Smooth muscle cell (in vitro differentiated cells): ENCODE data around the gene RAPGEF5. TPM values are rescaled to one million over a fixed set of nuclear protein-coding genes. Genes with fewer than 3 reads are reported as not detected.

Source experiments
- DNase-seq: peaks from one replicate; lab custom pipeline; 2025; ENCODE audit not compliant: unreplicated experiment; lab: John Stamatoyannopoulos, UW
- H2AFZ ChIP-seq: fragments of 200-600 bp; sonication (generic); 2 replicates; pipeline ENCODE4 v1.6.0; 2016; ENCODE audit warnings: antibody characterized with exemption, low read depth, mild to moderate bottlenecking
- H3F3A ChIP-seq: fragments of 200-600 bp; sonication (generic); 2 replicates; pipeline ENCODE4 v1.6.0; 2017; ENCODE audit warnings: antibody characterized with exemption, low read depth
- H3K27ac ChIP-seq: fragments of 200-600 bp; sonication (generic); 2 replicates; pipeline ENCODE4 v1.5.1; 2016; ENCODE audit warnings: low read depth, mild to moderate bottlenecking
- H3K27me3 ChIP-seq: fragments of 200-600 bp; sonication (generic); 2 replicates; pipeline ENCODE4 v1.6.1; 2016; ENCODE audit warnings: low read depth, mild to moderate bottlenecking
- H3K36me3 ChIP-seq: fragments of 200-600 bp; sonication (generic); 2 replicates; pipeline ENCODE4 v1.5.1; 2016; ENCODE audit warnings: low read depth
- H3K4me1 ChIP-seq: fragments of 200-600 bp; sonication (generic); 2 replicates; pipeline ENCODE4 v1.5.1; 2016; ENCODE audit warnings: low read depth
- H3K4me2 ChIP-seq: fragments of 200-600 bp; sonication (generic); 2 replicates; pipeline ENCODE4 v1.6.0; 2016; ENCODE audit warnings: mild to moderate bottlenecking
- H3K4me3 ChIP-seq: fragments of 200-600 bp; sonication (generic); 2 replicates; pipeline ENCODE4 v1.5.1; 2016; ENCODE audit warnings: mild to moderate bottlenecking
- H3K79me2 ChIP-seq: fragments of 200-600 bp; sonication (generic); 2 replicates; pipeline ENCODE4 v1.6.0; 2016; ENCODE audit warnings: low read depth, mild to moderate bottlenecking
- H3K9ac ChIP-seq: fragments of 200-600 bp; sonication (generic); 2 replicates; pipeline ENCODE4 v1.6.0; 2016; ENCODE audit warnings: low read depth
- H3K9me3 ChIP-seq: fragments of 200-600 bp; sonication (generic); replicated peaks from 2 replicates; pipeline ENCODE4 v1.5.1; 2016; ENCODE audit warnings: low read depth
- H4K20me1 ChIP-seq: fragments of 200-600 bp; sonication (generic); 2 replicates; pipeline ENCODE4 v1.6.0; 2016; ENCODE audit warnings: low read depth
- WGBS: methylation state at CpG from one replicate; pipeline ENCODE4 v1.1.7; 2016; ENCODE audit warnings: low lambda C conversion rate; 5-methylcytosine and 5-hydroxymethylcytosine counted together
- polyA plus RNA-seq: library from polyadenylated mRNA; unstranded; fragments of >200 nt; fragmentation: Nextera tagmentation; extraction: Ambion mirVana; gene quantifications from 2 replicates; pipeline ENCODE4 v1.2.1, GENCODE V29; 2016
- total RNA-seq: library from RNA; depleted of rRNA; stranded (reverse); fragments of >200 nt; gene quantifications from 2 replicates; pipeline ENCODE4 v1.2.3, GENCODE V29; 2014
- TF ChIP-seq, protein P1 (sequence below): fragments of 200-600 bp; sonication (generic); IDR thresholded peaks from 2 replicates; pipeline ENCODE4 v1.5.1; 2017; ENCODE audit warnings: borderline replicate concordance, mild to moderate bottlenecking, antibody characterized with exemption; ENCODE audit not compliant: insufficient read depth, poor library complexity, severe bottlenecking

Gene RAPGEF5
- total and polyA plus RNA-seq, 2 experiments from 2014 or later, result 11.4 TPM; not detected in 1

DNA sequence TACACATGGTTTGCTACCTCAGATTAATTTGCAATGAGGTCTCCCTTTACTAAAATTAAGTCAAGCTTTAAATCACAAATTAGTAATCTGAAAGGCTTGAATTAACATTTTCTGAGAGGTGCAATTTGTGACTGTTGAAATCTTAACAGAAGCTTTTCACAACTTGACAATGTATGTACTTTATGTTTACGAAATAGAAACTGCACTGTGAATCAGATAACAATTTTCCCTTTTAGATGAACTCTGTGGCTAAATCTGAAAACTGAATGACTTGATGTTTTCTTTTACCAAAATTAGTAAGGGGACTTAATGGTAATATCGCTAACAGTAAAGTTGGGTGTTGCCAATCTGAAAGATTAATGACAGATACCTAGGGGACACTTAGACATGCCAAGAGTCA lies 197.6 kb downstream of the RAPGEF5 start:
- Histone ChIP-seq H2AFZ (no peak overlapping the region), H3K4me2 (no peak overlapping the region), H3K9me3 (no peaks in the 10 kb centered on the region), H3K9ac (no peak overlapping the region), H4K20me1 (no peaks in the 10 kb centered on the region), H3F3A (no peaks in the 10 kb centered on the region), H3K27ac (no peak overlapping the region), H3K79me2 (no peaks in the 10 kb centered on the region), H3K4me3 (no peak overlapping the region), H3K4me1 (peaks cover 2% of the 10 kb centered on the region), H3K36me3 (no peaks in the 10 kb centered on the region), H3K27me3 (no peaks in the 10 kb centered on the region)
- TF ChIP-seq, protein P1, sequence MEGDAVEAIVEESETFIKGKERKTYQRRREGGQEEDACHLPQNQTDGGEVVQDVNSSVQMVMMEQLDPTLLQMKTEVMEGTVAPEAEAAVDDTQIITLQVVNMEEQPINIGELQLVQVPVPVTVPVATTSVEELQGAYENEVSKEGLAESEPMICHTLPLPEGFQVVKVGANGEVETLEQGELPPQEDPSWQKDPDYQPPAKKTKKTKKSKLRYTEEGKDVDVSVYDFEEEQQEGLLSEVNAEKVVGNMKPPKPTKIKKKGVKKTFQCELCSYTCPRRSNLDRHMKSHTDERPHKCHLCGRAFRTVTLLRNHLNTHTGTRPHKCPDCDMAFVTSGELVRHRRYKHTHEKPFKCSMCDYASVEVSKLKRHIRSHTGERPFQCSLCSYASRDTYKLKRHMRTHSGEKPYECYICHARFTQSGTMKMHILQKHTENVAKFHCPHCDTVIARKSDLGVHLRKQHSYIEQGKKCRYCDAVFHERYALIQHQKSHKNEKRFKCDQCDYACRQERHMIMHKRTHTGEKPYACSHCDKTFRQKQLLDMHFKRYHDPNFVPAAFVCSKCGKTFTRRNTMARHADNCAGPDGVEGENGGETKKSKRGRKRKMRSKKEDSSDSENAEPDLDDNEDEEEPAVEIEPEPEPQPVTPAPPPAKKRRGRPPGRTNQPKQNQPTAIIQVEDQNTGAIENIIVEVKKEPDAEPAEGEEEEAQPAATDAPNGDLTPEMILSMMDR, result no peak
- 41% methylated on average over 2 of the region's 2 CpGs for WGBS
- no peak for DNase-seq

DNA sequence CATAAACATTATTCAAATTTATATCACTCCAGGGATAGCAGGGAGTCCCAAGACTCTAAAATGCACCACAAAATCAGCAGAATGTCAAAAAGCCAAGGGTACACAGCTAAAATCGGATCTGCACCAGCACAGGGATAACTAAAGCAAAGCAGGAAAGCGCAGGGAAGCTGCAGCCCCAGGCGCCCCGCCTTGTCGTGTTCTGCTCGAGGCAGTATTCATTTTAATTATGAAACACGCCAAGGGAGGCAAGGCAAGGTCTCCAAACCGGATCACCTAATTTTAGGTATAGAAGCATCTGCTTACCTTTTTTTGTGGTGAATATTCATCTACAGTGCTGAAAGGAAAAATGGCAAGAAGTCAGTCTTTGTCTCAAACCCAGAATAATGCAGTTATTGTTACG lies 199.4 kb downstream of the RAPGEF5 start:
- TF ChIP-seq, protein P1, result no peak
- no peak overlapping the region for H2AFZ ChIP-seq
- no peaks in the 10 kb centered on the region for H3K36me3 ChIP-seq
- no peak overlapping the region for H3K9ac ChIP-seq
- 89% methylated on average over 9 of the region's 9 CpGs for WGBS
- peaks cover 16% of the 10 kb centered on the region for H3K4me1 ChIP-seq
- no peaks in the 10 kb centered on the region for H3K27me3 ChIP-seq
- no peaks in the 10 kb centered on the region for H3K9me3 ChIP-seq
- no peak overlapping the region for H3K4me3 ChIP-seq
- no peaks in the 10 kb centered on the region for H4K20me1 ChIP-seq
- no peaks in the 10 kb centered on the region for H3F3A ChIP-seq
- DNase-seq, result no peak
- no peaks in the 10 kb centered on the region for H3K79me2 ChIP-seq
- no peak overlapping the region for H3K27ac ChIP-seq
- no peak overlapping the region for H3K4me2 ChIP-seq

DNA sequence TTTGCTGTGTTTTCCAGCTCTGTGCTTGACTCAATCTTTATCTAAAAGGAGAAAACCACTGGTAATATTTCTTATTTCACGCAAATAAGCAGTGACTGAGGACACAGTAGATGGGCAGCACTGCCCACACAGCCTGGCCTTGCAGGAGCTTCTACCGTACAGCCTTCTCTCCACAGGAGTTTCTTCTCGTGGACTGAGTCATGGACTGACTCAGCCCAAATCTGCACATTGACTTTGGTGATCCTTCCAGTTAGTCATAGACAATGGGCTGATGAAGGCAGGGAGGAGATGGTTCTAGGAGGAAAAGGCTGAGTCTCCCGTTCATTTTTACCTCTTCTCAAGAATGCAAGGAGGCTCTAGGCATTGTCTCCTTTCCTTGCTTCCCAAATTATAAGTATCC lies 200.7 kb downstream of the RAPGEF5 start:
- Histone ChIP-seq H2AFZ (no peak overlapping the region), H3K27ac (no peak overlapping the region), H3K36me3 (no peaks in the 10 kb centered on the region), H3K79me2 (no peaks in the 10 kb centered on the region), H3K4me1 (peaks cover 16% of the 10 kb centered on the region), H3K9ac (no peak overlapping the region), H3F3A (no peaks in the 10 kb centered on the region), H3K27me3 (no peaks in the 10 kb centered on the region), H3K9me3 (no peaks in the 10 kb centered on the region), H4K20me1 (no peaks in the 10 kb centered on the region), H3K4me2 (no peak overlapping the region), H3K4me3 (no peak overlapping the region)
- TF ChIP-seq, protein P1, result no peak
- 26% methylated on average over 4 of the region's 4 CpGs for whole genome bisulfite sequencing
- DNase-seq, result no peak

DNA sequence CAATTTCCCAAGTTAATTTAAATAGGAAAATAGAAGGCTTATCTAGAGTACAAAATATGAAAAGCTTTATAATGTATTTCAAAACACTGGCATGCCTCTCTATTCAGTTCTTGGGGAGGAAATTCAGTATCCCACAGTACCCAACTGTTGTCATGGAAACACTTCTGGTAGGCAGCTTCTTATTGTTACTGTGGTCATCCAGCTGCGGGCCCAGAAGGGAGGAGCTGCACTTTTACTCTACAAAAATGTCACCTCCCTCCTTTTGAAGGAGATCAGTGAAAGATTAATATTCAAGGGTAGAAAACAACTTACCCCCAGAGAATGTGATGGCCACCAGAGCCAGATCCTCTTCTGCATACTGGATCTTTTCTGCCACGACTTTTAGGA lies 202.8 kb downstream of the RAPGEF5 start:
- Histone ChIP-seq H4K20me1 (no peaks in the 10 kb centered on the region), H3K4me2 (no peak overlapping the region), H2AFZ (no peak overlapping the region), H3K4me1 (peaks cover 16% of the 10 kb centered on the region), H3K27me3 (no peaks in the 10 kb centered on the region), H3K79me2 (no peaks in the 10 kb centered on the region), H3K36me3 (no peaks in the 10 kb centered on the region), H3K4me3 (no peak overlapping the region), H3K27ac (no peak overlapping the region), H3K9ac (no peak overlapping the region), H3K9me3 (no peaks in the 10 kb centered on the region), H3F3A (no peaks in the 10 kb centered on the region)
- TF ChIP-seq, protein P1, result no peak
- DNase-seq, result no peak
- 63% methylated on average over 2 of the region's 2 CpGs for WGBS
